GM12891 (cell line): ENCODE data around the gene ZNF385B.

Experiments used
- PAX5 ChIP-seq: IDR thresholded peaks from 2 replicates; pipeline ENCODE4 v1.6.1; 2011; ENCODE audit warnings: low read length, moderate library complexity, mild to moderate bottlenecking; ENCODE audit not compliant: insufficient read depth, severe bottlenecking
- POLR2A ChIP-seq: IDR thresholded peaks from 2 replicates; pipeline ENCODE4 v1.6.1; 2011; ENCODE audit warnings: low read depth, low read length, control low read depth
- POLR2AphosphoS5 ChIP-seq: IDR thresholded peaks from 2 replicates; pipeline ENCODE4 v1.6.1; 2011; ENCODE audit warnings: low read depth, low read length, control low read depth
- POU2F2 ChIP-seq: IDR thresholded peaks from 2 replicates; pipeline ENCODE4 v1.6.1; 2011; ENCODE audit warnings: low read depth, mild to moderate bottlenecking, control low read depth, low read length, moderate library complexity
- SPI1 ChIP-seq: IDR thresholded peaks from 2 replicates; pipeline ENCODE4 v1.6.1; 2011; ENCODE audit warnings: low read depth, low read length, control low read depth
- TAF1 ChIP-seq: IDR thresholded peaks from 2 replicates; pipeline ENCODE4 v1.6.1; 2011; ENCODE audit warnings: low read depth, low read length, control low read depth

GRCh38 chr2:179686069-179686468 lies 175.3 kb downstream of the ZNF385B start:
- TF ChIP-seq POLR2AphosphoS5 = no peak
- no peak for TF ChIP-seq SPI1
- no peak for TF ChIP-seq POLR2A
- TF ChIP-seq PAX5 = no peak
- TF ChIP-seq TAF1 = no peak
- TF ChIP-seq POU2F2 = no peak
